Skeletal muscle tissue (tissue), 4 donors: ENCODE results near the gene HDAC4. TPM values are rescaled to one million over a fixed set of nuclear protein-coding genes. Genes with fewer than 3 reads are reported as not detected.
A peak's percentile ranks its signal among the peaks of the same experiment; 100 is the strongest.

ENCODE experiments used
- H3K27ac ChIP-seq: one replicate; pipeline ENCODE4 v1.7.0; 2013; ENCODE audit warnings: mild to moderate bottlenecking, low read depth, low read length, inconsistent platforms
- H3K27me3 ChIP-seq, 3 donors: one replicate each; pipeline ENCODE4 v1.7.0; 2013; ENCODE audit warnings: low read length in 3 of 3; ENCODE audit not compliant: control insufficient read depth in 3 of 3, insufficient read depth in 3 of 3
- H3K36me3 ChIP-seq, 3 donors: one replicate each; pipeline ENCODE4 v1.7.0; 2013; ENCODE audit warnings: low read length in 3 of 3; ENCODE audit not compliant: control insufficient read depth in 3 of 3, insufficient read depth in 3 of 3
- H3K4me1 ChIP-seq, 3 donors: one replicate each; pipeline ENCODE4 v1.7.0; 2013; ENCODE audit warnings: low read length in 3 of 3, mild to moderate bottlenecking in 3 of 3; ENCODE audit not compliant: control insufficient read depth in 3 of 3, insufficient read depth in 3 of 3
- H3K4me3 ChIP-seq, 3 donors: one replicate each; pipeline ENCODE4 v1.7.0; 2013; ENCODE audit warnings: low read length in 3 of 3
- H3K9ac ChIP-seq, 3 donors: one replicate each; pipeline ENCODE4 v1.7.0; 2013; ENCODE audit warnings: low read length in 3 of 3, mild to moderate bottlenecking in 3 of 3, moderate library complexity in 2 of 3, low read depth in 1 of 3
- H3K9me3 ChIP-seq, 3 donors: one replicate each; pipeline ENCODE4 v1.7.0; 2013; ENCODE audit warnings: low read length in 3 of 3; ENCODE audit not compliant: control insufficient read depth in 3 of 3
- total RNA-seq: library from RNA; depleted of rRNA; stranded (reverse); fragments of >200 nt; gene quantifications from one replicate; pipeline ENCODE4 v1.2.3, GENCODE V29; 2014
- donor health status: Osteomylitis.

The HDAC4 gene
- total RNA-seq, 1 donor from 2014 or later = 23.5 TPM

DNA sequence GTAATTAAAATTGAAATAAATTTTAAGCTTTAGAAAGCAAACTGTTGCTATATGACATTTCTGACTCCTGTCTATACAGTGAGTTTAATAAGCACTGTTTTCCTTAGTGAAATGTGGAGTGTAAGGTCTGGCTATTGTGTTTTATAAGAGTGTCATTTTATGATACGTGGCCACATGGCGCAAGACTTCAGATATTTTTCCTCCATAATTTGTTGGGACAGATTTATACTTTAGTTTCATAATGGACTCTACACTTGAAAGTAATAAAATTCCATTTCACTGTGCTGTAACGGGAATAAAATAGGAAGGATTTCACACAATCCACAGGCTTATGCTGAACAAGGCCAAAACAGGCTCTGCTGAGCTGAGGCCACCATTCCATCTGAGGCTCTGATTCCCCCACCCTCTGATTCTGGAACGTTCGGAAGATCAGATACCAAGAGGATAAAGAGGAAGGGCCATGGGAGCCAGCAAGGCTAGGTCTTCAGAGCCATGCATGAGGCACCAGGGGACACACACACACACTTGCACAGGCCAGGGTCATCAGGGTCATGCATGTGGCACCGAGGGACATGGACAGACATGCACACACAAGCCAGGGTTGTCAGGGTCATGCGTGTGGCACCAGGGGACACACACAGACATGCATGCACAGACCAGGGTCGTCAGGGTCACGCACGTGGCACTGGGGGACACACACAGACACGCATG, 35.6 kb downstream of the HDAC4 start:
- peaks cover 0 to 17% (median 2%) of the 10 kb centered on the region in 3 donors for H3K4me1 ChIP-seq
- H3K27me3 ChIP-seq = no peaks in the 10 kb centered on the region
- no peak overlapping the region for H3K27ac ChIP-seq

DNA sequence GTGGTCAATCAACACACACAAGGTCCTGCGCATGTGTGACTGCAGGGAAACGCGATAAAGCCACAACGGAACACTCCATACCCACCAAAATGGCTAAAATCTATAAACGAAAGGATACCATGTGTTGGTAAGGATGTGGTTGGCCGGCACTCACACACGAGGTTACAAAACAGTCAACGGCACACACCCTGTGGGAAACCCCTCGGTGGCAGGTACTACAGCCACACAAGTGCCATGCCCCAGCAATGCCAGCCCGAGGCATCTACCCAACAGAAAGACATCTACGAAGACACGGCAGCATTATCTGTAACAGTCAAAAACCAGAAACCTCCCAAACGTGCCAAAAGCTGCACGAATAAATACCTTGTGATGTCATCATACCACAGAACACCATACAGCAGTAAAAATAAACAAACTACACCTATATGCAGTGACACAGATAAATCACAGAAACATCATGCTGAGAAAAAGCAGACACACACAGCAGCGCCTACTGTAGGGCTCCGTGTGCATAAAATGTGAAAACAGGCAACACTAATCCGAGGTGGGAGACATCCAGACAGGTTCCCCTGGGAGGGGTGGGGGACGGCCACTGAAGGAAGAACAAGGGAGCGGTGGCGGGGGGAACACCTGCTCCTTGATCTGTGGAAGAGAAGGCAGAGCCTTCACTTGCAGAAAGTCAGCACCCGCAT, 36.7 kb downstream of the HDAC4 start:
- Histone ChIP-seq H3K36me3 (peaks cover 0 to 3% (median 0%) of the 10 kb centered on the region in 3 donors), H3K9me3 (no peaks in the 10 kb centered on the region), H3K9ac (no peak overlapping the region), H3K4me1 (peaks cover 0 to 16% (median 4%) of the 10 kb centered on the region in 3 donors), H3K27me3 (no peaks in the 10 kb centered on the region), H3K27ac (no peak overlapping the region), H3K4me3 (no peak overlapping the region)

More for the DNA sequence above, 35.6 kb downstream of the HDAC4 start:
- H3K9me3 ChIP-seq = no peaks in the 10 kb centered on the region
- H3K4me3 ChIP-seq = no peak overlapping the region
- peaks cover 0 to 3% (median 0%) of the 10 kb centered on the region in 3 donors for H3K36me3 ChIP-seq
- H3K9ac ChIP-seq = no peak overlapping the region

DNA sequence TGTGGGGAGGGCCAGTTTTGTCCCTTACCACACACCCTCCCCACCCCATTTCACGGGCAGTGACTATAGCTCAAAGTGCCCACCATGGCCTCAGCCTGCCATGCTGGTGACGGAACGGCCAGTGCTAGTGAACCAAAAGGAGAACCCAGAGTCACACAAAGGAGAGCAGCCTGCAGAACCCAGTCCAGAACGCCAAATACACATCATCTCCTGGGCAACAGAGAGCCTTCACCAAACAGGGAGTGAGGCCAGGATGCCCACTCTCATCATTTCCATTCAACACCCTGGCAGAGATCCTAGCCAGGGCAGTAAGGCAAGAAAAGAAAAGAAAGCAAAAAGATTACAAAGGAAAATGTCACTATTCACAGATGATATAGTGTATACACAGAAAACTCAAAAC, 38.3 kb downstream of the HDAC4 start:
- Histone ChIP-seq H3K9me3 (no peaks in the 10 kb centered on the region), H3K27me3 (no peaks in the 10 kb centered on the region), H3K4me3 (no peak overlapping the region), H3K36me3 (peaks cover 0 to 3% (median 0%) of the 10 kb centered on the region in 3 donors), H3K27ac (no peak overlapping the region), H3K9ac (no peak overlapping the region), H3K4me1 (peaks cover 0 to 12% (median 4%) of the 10 kb centered on the region in 3 donors)

- H3K36me3 ChIP-seq = peaks cover 0 to 3% (median 0%) of the 10 kb centered on the region in 3 donors
- no peak overlapping the region for H3K9ac ChIP-seq
- peaks cover 0 to 12% (median 4%) of the 10 kb centered on the region in 3 donors for H3K4me1 ChIP-seq
- H3K27me3 ChIP-seq = no peaks in the 10 kb centered on the region
- no peak overlapping the region for H3K27ac ChIP-seq
- H3K4me3 ChIP-seq = no peak overlapping the region
- H3K9me3 ChIP-seq = no peaks in the 10 kb centered on the region
Measured at GRCh38 chr2:239361311-239361642, 39.5 kb downstream of the HDAC4 start.

- H3K9ac ChIP-seq = no peak overlapping the region
- H3K27ac ChIP-seq = no peak overlapping the region
- peaks cover 0 to 13% (median 3%) of the 10 kb centered on the region in 3 donors for H3K4me1 ChIP-seq
- H3K9me3 ChIP-seq = no peaks in the 10 kb centered on the region
- H3K4me3 ChIP-seq = no peak overlapping the region
- no peaks in the 10 kb centered on the region for H3K36me3 ChIP-seq
- H3K27me3 ChIP-seq = no peaks in the 10 kb centered on the region
Measured at GRCh38 chr2:239360421-239361310, 40.2 kb downstream of the HDAC4 start.

DNA sequence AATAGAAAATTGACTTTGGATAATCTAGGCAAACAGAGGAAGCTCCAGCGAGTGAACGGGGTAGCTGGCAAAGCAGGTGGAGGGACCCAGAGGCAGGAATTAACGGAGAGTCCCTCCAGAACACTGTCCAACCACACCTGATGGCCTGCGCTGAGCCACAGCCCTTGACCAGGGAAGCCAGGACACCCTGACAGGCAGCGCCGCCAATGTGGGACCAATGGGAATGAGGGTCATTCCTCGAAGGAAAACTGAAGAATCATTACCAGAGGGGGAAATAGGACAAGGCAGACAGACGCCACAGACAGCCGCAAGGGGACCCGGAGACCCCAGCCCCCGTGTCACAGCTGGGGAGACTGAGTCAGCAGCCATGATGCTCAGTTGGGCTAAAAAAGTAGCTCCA, 40.8 kb downstream of the HDAC4 start:
- Histone ChIP-seq H3K4me1 (peaks cover 2 to 14% (median 3%) of the 10 kb centered on the region in 3 donors), H3K9ac (no peak overlapping the region), H3K4me3 (no peak overlapping the region), H3K36me3 (no peaks in the 10 kb centered on the region), H3K27me3 (no peaks in the 10 kb centered on the region), H3K9me3 (no peaks in the 10 kb centered on the region), H3K27ac (no peak overlapping the region)

DNA sequence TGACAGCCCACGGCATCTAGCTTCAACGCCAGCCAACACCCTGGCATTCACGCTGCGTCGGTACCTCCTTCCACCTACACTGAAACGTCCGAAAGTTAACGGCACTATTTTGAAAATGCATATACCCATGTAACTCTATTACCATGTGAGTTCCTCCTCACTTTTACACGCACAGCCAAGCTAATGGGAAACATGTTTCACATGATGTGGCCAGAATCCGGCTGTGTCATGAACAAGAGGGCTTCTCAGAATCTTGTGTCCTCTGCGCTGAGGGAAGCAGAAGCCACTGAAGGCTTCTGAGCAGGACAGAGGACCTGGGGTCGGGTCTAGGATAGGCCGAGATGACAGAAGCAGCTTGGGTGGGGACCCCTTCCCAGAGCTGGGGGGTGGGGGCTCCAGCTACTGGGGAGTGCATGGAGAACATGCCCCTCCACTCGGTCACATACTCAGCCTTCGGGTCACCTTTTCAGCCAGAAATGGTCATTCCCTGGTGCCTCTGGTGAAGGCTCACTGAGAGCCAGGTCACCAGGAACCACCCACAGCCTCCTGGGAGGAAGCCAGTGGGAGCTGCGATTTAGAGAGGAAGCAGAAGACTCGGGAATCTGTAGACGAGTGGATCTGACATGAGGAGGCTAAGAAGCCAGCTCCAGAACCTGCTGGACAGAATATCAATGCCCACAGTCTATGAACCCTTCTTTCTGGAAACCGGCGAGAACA, 41.5 kb downstream of the HDAC4 start:
- Histone ChIP-seq H3K27me3 (no peaks in the 10 kb centered on the region), H3K36me3 (no peaks in the 10 kb centered on the region), H3K4me3 (no peak overlapping the region), H3K9ac (no peak overlapping the region), H3K27ac (no peak overlapping the region), H3K9me3 (no peaks in the 10 kb centered on the region), H3K4me1 (peaks cover 2 to 14% (median 3%) of the 10 kb centered on the region in 3 donors)

DNA sequence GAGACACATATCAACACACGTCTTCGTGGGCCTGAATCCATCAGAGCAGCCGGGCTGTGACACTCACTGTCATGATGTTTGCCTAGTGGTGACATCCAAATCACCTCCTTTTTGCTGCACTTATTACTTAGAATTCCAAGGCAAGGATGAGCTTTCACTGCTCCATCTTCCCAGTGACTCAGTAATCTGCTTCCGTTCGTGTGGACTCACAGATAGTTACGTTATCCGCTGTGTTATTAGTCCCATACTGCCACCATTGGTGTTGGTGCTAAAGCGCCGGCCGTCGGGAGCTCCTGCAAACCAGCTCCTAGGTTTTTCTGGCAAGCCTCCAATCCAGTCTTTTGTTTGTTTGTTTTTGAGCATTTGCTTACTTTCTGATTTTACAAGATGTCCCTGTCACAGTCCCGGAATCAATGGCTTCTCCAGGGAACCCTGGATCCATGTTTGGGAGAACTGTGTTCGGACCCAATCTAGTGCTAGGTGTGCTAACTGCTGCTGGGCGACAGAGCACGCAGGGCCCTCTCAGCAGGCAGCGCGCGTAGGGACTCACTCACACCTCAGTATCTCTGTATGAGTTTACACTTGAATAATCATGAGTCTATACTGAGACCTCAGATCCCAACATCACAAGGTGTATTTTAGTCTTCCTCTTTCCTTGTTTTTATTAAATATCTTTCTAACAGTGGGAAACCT, 42.6 kb downstream of the HDAC4 start:
- H3K9me3 ChIP-seq = no peaks in the 10 kb centered on the region
- H3K27ac ChIP-seq = no peak overlapping the region
- H3K27me3 ChIP-seq = no peaks in the 10 kb centered on the region
- H3K9ac ChIP-seq = no peak overlapping the region
- H3K4me3 ChIP-seq = no peak overlapping the region
- H3K4me1 ChIP-seq = peaks cover 3 to 20% (median 6%) of the 10 kb centered on the region in 3 donors
- no peaks in the 10 kb centered on the region for H3K36me3 ChIP-seq

DNA sequence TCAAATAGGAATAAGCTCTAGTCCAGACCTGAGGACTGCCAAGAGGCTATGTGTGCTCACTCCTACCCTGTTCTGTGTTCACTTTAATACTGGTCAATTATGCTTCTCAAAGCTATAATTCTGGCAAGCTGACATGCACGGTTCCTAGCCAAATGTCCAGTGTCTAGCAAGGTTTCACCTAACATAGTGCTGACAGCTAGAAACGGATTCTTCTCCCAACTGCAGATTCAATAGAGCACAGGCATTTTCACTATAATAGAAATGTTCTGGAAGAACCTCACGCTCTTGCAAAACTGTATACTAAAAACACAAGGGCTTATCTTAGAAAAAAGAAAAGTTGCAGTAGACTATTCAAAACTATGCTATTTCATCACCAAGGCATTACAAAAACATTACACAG, 45.1 kb downstream of the HDAC4 start:
- Histone ChIP-seq H3K27ac (no peak overlapping the region), H3K4me3 (peak overlapping the region in 1 of 3 donors; percentile 33), H3K27me3 (no peaks in the 10 kb centered on the region), H3K9ac (no peak overlapping the region), H3K4me1 (peaks cover 3 to 16% (median 6%) of the 10 kb centered on the region in 3 donors), H3K36me3 (peaks cover 4 to 13% (median 12%) of the 10 kb centered on the region in 3 donors), H3K9me3 (no peaks in the 10 kb centered on the region)
